Bronchial smooth muscle cell (primary cell): Measurements from ENCODE around the gene MAP1S. TPM values are rescaled to one million over a fixed set of nuclear protein-coding genes. Genes with fewer than 3 reads are reported as not detected.

Experiments used
- total RNA-seq: library from RNA; depleted of rRNA; stranded (reverse); fragments of >200 nt; gene quantifications from 2 replicates; pipeline ENCODE4 v1.2.1, GENCODE V29; 2014

Gene MAP1S
- 13.6 and 15.2 TPM in 2 replicates for total RNA-seq

GRCh38 chr19:17718947-17719711, at the start of gene MAP1S:
Gene MAP1S, plus strand, starts transcription at chr19:17719480. Its CDS starts 23 bp downstream, at chr19:17719503.

GRCh38 chr19:17687857-17688784, 31.2 kb upstream of the MAP1S start, which contains the start of gene UNC13A:
Gene UNC13A, minus strand, starts transcription at chr19:17688354. Its CDS starts 155 bp downstream, at chr19:17688199.

GRCh38 chr19:17751103-17751911, 32.0 kb downstream of the MAP1S start, which contains the start of gene FCHO1:
Gene FCHO1, plus strand, starts transcription at chr19:17751477. Its CDS starts 3,688 bp downstream, at chr19:17755165.

Other genes starting within 250 kb of the MAP1S start
- gene SLC27A1, start 249.0 kb upstream of the MAP1S start, total RNA-seq: 17.8 and 28.9 TPM in 2 replicates
- 46.0 and 58.2 TPM in 2 replicates for gene PGLS, start 207.8 kb upstream of the MAP1S start, total RNA-seq
- gene COLGALT1, start 163.8 kb upstream of the MAP1S start, total RNA-seq: 43.1 and 54.9 TPM in 2 replicates
- under 0.01 and 0.32 TPM in 2 replicates for gene UNC13A, start 31.1 kb upstream of the MAP1S start, total RNA-seq
- gene FCHO1, start 32.0 kb downstream of the MAP1S start, total RNA-seq: 0.16 and 0.43 TPM in 2 replicates
- not detected in 2 replicates for gene B3GNT3, start 75.7 kb downstream of the MAP1S start, total RNA-seq
- gene INSL3, start 102.0 kb downstream of the MAP1S start, total RNA-seq: not detected in 2 replicates
- 0.09 and 0.95 TPM in 2 replicates for gene JAK3, start 128.5 kb downstream of the MAP1S start, total RNA-seq
- 890 and 1,237 TPM in 2 replicates for gene RPL18A, start 140.4 kb downstream of the MAP1S start, total RNA-seq
- gene SLC5A5, start 152.5 kb downstream of the MAP1S start, total RNA-seq: not detected in 2 replicates
- 40.4 and 41.1 TPM in 2 replicates for gene CCDC124, start 213.5 kb downstream of the MAP1S start, total RNA-seq
- 0.34 TPM in 1 of 2 replicates, not detected in the other for gene KCNN1, start 247.6 kb downstream of the MAP1S start, total RNA-seq